GM15510 (cell line): Measurements from ENCODE around the gene PFDN5.

ENCODE experiments used
- POLR2A ChIP-seq: IDR thresholded peaks from 3 replicates; pipeline ENCODE4 v1.6.1; 2011; ENCODE audit warnings: borderline replicate concordance; ENCODE audit not compliant: insufficient read length; ENCODE audit errors: extremely low read depth

PFDN5 gene

DNA sequence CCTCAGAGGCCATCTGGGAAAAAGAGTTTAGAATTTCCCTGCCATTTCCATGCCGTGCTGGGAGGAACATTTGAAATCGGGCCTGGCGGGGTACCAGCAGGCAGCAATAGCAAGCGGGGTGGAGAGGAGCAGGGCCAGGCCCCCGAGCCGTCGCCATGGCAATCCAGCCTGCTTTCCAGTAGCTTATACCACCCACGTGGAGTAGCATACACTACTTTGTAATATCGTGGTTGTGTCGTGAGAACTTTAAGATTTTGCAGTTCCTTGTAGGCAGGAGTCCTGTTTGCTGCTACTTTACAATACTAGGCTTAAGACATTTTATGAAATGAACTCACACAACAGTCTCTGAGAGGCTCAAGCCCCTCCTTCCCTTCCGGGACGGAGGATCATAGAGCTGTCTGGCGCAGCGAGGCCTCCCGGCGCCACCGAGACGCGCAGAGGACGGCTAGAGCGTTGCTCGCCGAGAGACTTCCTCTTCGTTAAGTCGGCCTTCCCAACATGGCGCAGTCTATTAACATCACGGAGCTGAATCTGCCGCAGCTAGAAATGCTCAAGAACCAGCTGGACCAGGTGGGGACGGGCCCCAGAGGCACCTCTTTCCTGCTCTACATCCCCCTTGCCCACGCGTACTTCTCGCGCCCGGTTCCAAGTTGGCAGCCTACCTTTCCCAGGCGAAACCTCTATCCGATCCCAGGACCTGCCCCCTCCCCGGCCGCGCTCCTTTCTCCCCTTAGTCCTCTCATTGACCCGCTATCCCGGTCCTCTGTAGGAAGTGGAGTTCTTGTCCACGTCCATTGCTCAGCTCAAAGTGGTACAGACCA lies at the start of gene PFDN5:
PFDN5 (plus strand) TSS at position 473 of the 821 bp plus-strand sequence; CDS start at position 499, 26 bp downstream.
- peak; percentile 81 for TF ChIP-seq POLR2A

DNA sequence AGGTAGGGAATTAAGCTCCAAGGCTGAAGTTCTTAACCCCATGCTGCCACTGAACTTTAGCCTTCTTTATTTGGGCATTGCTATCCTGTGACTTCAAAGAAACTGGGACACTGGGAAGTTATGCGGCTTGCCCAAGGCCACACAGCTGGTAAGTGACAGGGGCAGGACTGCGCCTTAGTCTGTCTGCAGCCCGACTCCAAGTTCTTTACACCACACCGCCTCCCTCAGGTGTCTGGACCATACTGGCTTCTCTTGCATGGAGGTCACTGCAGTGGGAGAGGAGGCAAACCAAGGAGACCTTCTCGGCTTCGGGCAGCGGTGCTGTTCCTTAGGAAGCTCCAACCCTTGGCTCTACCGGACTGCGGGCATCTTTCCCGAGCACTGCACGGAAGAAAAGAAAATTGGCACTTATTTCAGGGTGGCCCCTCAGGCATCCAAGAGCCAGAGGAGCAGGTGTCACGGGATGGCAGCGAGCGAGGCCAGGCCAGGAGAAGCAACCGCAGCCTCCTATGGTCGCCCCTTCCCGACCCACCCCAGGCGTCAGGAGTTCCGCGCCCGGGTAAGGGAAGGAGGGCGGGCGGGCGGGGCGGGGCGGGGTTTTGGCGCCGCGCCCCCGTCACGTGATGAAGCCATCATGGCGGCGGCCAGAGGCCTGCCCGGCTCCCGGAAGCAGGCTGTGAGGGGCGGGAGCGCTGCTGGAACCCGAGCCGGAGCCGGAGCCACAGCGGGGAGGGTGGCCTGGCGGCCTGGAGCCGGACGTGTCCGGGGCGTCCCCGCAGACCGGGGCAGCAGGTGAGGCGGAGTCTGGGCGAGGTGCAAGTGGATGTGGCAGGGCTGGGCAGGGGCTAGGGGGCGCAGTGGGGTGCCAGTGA lies 43.6 kb upstream of the PFDN5 start:
- peak; percentile 77 for TF ChIP-seq POLR2A

DNA sequence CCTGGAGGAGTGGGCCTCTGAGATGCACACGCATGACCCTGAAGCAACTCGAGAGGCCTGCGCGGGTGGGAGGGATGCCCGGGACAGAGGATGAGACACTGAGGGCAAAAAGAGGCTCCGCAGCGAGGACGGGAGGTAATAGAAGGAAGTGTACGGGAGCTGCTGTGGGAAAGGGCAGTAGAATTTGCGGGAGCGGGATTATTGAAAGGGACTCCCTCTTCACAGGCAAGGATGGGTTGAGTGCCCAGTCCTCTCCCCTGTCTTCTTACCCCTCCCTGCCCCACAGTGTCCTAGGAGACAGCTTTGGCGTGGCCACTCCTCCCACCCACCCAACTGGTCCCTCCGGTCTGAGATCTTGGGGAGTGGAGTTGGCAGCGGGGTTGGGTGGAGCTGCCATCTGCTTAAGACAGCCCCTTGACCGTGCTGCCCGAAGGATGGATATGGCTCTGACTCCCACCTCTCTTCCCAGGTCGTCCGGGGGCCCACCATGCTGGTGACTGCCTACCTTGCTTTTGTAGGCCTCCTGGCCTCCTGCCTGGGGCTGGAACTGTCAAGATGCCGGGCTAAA lies 42.9 kb upstream of the PFDN5 start:
- TF ChIP-seq POLR2A: no peak

DNA sequence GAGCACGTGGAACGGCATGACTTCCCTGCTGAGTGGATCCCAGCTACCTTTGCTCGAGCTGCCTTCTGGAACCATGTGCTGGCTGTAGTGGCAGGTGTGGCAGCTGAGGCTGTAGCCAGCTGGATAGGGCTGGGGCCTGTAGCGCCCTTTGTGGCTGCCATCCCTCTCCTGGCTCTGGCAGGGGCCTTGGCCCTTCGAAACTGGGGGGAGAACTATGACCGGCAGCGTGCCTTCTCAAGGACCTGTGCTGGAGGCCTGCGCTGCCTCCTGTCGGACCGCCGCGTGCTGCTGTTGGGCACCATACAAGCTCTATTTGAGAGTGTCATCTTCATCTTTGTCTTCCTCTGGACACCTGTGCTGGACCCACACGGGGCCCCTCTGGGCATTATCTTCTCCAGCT lies 42.0 kb upstream of the PFDN5 start:
- no peak for TF ChIP-seq POLR2A

DNA sequence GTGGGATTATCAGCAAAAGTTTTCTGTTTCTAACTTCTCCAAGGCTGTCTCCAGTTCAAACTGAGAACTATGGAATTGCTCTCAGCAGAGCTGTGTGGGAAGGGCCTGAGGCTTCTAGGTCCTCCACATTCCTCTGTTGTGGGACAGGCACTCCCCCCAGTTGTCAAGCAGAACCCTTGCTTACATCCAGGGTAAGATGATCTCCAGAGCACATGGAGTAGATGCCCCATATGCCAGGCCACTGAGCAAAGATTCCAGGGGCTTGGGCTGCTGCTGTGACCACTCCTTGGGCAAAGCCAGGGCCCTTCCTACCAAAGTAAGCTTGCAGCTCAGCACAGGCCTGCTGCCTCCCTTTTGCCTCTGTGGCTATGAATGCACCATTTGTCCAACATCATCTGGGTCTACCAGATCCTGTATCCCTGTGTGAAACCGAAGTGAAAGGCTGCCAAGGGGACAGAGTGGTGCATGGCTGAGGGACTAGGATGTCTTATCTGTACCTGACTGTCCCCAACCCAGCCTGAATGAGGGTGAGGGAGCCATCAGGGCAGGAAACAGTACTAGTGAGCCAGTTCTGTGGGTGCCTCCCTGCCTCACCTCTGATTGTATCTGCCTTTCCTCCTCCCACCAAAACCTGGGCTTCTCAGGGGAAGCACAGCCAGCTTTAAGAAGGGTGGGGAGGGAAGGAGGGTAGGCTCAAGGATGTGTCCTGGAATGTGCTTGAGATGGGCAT lies 40.4 kb upstream of the PFDN5 start:
- no peak for TF ChIP-seq POLR2A

DNA sequence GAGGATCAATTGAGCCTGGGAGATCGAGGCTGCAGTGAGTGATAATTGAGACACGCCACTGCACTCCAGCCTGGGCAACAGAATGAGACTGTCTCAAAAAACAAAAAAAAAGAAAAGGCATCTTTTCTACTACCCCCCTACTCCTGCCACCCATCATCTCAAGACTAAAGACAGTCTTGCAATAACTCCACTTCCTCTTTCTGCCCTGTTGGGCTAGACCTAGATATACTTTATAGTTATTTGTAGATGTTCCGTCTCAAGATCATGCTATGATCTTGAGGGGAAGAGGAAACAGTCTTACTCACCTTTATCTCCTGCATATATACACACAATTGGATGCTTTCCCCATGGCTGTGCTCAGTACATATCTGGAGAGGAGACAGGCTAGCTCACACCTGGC lies 39.3 kb upstream of the PFDN5 start:
- no peak for TF ChIP-seq POLR2A

DNA sequence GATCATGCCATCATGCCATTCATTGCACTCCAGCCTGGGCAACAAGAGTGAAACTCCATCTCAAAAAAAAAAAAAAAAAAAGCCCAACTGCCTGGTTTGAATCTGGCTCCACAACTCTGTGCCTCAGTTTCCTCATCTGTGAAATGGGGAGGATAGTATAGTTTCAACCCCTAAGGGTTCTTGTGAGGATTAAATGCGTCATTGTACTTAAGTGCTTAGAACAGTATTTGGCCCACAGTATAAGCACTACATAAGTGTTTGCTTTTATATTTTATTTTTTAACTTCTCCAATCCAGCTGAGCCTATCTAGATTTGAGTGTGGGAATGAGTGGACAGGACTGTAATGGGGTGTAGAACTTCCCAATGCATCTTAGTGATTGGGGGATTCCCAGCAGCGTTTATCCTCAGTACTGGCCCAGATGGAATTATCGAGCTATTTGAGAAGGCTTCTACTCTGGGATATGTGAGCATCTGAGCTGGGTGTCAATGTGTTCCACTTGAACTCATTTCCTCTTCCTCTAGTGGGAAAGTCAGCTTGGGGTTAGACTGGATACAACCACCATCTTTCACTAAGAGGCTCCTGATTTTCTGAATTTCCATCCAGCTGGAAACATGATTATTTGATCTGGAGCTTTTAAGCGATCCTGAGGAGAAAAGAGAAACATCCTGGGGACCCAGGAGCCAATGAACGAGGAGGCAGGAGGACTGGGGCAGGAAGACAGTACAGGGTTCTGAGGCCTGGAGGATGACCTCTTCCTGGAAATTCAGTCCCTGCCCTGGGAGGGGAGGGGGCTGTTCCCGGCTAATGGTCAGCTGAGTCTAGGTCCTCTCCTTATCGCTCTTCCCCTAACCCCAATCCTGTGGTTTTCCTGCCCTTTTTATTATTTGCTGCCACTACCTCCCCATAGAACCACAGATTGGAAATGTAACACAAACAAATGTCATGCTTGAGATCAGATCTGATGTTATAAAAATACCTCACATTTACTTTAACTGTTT lies 36.5 kb upstream of the PFDN5 start:
- no peak for TF ChIP-seq POLR2A

DNA sequence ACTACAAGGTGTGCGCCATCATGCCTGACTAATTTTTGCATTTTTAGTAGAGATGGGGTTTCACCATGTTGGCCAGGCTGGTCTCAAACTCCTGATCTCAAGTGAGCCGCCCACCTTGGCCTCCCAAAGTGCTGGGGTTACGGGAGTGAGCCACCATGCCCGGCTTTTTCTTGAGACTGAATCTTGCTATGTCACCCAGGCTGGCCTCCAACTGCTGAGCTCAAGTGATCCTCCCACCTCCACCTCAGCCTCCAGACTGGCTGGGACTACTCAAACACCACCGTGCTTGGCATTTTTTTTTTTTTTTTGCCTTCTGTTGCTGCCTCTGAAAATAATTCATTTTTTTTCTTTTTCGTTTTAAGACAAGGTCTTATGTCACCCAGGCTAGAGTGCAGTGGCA lies 35.5 kb upstream of the PFDN5 start:
- no peak for TF ChIP-seq POLR2A

DNA sequence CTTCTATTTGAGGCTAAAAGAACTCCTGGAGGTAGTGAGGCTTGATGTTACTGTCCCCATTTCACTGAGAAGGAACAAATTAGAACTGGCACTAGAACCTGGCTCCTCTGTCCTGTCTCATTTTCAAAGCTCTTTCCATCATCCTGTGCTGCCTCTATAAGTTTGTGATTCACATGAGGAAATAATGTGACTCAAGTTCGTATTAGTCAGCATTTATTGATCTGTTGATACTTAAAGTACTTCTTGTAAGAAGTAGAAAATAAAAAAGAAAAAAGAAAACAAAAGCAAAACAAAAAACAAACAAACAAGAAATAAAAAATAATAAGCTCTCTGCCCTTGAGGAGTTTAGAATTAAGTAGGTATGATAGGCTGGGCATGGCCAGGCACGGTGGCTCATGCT lies 29.6 kb upstream of the PFDN5 start:
- no peak for TF ChIP-seq POLR2A

DNA sequence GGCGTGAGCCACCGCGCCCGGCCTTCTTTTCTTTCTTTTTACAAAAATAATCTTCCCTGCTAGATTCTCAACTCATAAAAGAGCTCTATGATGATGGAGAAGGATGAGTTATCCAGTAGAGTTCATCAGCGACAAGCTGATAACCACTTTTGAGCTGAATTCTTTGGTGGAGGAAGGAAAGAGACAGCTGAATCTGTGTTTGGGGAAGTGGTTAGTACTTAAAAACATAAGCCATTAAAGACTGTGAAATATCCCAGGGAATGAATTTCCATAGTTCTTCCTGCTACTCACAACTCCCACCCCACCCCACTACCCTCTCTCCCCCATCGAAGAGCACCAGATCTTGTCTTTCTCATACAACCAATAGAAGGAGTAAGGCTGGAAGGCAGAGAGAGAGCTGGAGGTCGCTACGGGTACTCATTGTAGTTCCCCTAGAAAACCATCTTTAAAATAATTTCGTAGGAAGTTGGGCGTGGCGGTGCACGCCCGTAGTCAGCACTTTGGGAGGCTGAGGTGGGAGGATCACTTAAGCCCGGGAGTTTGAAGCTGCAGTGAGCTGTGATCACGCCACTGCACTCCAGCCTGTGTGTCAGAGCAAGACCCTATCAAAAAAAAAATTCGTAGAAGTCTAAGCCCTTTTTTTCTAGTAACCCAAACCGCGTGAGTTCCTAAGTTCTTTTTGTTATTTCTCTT lies 27.9 kb upstream of the PFDN5 start:
- no peak for TF ChIP-seq POLR2A

DNA sequence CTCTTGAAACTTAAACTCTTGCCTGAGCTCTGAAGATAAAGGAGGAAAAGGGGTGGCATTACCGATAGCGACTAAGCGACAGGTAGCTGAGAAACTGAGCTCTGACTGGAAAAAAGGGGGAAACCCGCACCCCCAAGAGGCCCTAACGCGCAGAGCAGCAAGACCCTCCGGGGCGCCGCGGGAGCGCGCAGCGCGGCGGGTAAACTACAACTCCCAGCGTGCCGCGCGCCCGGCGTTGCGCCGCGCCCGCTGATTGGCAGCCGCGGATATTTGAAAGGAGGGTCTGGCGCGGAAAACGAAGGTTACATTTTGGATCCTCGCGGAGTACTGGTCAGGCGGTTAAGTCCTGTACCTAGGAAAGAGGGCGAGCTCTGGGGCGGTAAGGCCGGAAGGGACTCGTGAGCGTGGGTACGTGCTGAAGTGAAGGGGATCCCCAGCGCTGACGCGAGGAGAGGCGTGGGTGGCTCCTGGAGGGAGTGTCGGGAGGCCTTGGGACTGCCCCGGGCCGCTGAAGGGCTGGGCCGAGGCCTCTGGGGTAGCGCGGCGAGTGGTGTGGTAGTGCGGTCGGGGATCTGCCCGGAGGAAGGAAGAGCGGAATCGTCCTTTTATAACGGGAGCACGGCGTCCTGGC lies 27.2 kb upstream of the PFDN5 start, which contains the start of gene ESPL1:
ESPL1 (plus strand) TSS at position 301 of the 631 bp plus-strand sequence. CDS start 468 bp downstream, outside the sequence.
- peak; percentile 49 for TF ChIP-seq POLR2A

DNA sequence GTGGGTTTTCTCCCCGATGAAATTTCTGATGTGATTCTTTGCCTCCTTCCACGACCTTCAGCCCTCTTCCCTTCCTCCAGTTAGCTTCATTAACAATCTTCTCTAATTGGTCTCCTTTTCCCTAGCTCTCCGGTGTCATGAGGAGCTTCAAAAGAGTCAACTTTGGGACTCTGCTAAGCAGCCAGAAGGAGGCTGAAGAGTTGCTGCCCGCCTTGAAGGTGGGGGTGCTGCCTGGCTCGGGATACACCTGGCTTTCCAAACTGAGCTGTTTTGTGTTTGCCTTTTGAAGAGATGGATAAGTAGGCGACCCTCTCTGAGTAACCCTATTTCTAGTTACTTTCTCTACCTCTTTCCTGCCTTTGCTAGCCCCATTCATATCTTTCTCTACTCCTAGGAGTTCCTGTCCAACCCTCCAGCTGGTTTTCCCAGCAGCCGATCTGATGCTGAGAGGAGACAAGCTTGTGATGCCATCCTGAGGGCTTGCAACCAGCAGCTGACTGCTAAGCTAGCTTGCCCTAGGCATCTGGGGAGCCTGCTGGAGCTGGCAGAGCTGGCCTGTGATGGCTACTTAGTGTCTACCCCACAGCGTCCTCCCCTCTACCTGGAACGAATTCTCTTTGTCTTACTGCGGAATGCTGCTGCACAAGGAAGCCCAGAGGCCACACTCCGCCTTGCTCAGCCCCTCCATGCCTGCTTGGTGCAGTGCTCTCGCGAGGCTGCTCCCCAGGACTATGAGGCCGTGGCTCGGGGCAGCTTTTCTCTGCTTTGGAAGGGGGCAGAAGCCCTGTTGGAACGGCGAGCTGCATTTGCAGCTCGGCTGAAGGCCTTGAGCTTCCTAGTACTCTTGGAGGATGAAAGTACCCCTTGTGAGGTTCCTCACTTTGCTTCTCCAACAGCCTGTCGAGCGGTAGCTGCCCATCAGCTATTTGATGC lies 26.4 kb upstream of the PFDN5 start:
- TF ChIP-seq POLR2A: no peak

DNA sequence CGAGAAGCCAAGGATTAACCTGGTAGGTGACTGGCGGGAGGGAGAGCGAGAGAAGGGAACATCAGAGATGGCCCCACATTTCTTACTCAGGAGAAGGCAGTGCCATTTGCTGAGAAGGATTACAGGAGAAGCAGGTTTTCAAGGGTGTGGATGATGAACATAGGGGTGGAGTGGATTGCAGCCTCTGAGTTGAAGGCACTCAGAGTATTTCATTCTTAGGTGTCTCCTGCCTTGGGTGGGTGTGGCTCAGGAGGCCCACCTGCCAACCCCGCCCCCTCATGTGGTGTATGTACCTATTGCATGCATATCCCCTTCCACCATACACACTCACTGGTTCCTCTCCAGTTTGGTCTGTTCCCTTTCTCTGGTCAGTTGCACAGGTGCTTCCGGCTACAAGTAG lies 20.9 kb upstream of the PFDN5 start:
- no peak for TF ChIP-seq POLR2A
